ENCODE data around the gene TMEM26.

Gene TMEM26

GRCh38 chr10:61363006-61363405 is 90.2 kb downstream of the TMEM26 start:
- no peak overlapping the region for H3K4me3 ChIP-seq (ENCODE audit: control insufficient read depth, low read depth, low read length)
- DNase-seq (ENCODE audit: low read depth) = no peak
- TF ChIP-seq, protein P1, sequence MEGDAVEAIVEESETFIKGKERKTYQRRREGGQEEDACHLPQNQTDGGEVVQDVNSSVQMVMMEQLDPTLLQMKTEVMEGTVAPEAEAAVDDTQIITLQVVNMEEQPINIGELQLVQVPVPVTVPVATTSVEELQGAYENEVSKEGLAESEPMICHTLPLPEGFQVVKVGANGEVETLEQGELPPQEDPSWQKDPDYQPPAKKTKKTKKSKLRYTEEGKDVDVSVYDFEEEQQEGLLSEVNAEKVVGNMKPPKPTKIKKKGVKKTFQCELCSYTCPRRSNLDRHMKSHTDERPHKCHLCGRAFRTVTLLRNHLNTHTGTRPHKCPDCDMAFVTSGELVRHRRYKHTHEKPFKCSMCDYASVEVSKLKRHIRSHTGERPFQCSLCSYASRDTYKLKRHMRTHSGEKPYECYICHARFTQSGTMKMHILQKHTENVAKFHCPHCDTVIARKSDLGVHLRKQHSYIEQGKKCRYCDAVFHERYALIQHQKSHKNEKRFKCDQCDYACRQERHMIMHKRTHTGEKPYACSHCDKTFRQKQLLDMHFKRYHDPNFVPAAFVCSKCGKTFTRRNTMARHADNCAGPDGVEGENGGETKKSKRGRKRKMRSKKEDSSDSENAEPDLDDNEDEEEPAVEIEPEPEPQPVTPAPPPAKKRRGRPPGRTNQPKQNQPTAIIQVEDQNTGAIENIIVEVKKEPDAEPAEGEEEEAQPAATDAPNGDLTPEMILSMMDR (conservative IDR thresholded peaks at IDR 0.05; ENCODE audit: control insufficient read depth, insufficient read depth, low read depth, low read length) = no peak

DNA sequence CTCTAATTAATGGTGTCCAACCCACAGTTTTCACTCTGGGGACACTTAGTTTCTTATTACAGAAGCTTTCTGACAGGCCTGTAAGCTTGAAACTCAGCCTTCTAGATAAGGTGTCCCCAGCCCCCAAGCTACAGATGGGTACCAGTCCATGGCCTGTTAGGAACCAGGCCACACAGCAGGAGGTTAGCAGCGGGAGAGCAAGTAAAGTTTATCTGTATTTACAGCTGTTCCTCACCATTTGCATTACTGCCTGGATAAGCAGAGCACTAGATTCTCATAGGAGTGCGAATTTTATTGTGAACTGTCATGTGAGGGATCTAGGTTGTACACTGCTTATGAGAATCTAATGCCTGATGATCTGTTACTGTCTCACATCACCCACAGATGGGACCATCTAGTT is 93.7 kb downstream of the TMEM26 start:
- no peak overlapping the region for H3K4me3 ChIP-seq (ENCODE audit: control insufficient read depth, low read depth, low read length)
- TF ChIP-seq, protein P1 (conservative IDR thresholded peaks at IDR 0.05; ENCODE audit: control insufficient read depth, insufficient read depth, low read depth, low read length) = no peak
- no peak for DNase-seq (ENCODE audit: low read depth)

- DNase-seq (ENCODE audit: low read depth) = no peak
- TF ChIP-seq, protein P1 (conservative IDR thresholded peaks at IDR 0.05; ENCODE audit: control insufficient read depth, insufficient read depth, low read depth, low read length) = no peak
- no peak overlapping the region for H3K4me3 ChIP-seq (ENCODE audit: control insufficient read depth, low read depth, low read length)
Observed at GRCh38 chr10:61357687-61358086, 95.5 kb downstream of the TMEM26 start.

Data from fibroblast of mammary gland (primary cell).